HG03097 (cell line): ENCODE results near the gene MECR.
"Not testable (repeated sequence)": the region's sequence is repeated elsewhere in the genome, so short reads cannot be mapped to it uniquely, and the experiment has no call there.

ENCODE experiments used
- ATAC-seq: cut with Tn5 transposase; IDR thresholded peaks from one replicate; pipeline ENCODE4 v1.9.1; 2021; ENCODE audit not compliant: unreplicated experiment, low FRiP score

MECR gene

DNA sequence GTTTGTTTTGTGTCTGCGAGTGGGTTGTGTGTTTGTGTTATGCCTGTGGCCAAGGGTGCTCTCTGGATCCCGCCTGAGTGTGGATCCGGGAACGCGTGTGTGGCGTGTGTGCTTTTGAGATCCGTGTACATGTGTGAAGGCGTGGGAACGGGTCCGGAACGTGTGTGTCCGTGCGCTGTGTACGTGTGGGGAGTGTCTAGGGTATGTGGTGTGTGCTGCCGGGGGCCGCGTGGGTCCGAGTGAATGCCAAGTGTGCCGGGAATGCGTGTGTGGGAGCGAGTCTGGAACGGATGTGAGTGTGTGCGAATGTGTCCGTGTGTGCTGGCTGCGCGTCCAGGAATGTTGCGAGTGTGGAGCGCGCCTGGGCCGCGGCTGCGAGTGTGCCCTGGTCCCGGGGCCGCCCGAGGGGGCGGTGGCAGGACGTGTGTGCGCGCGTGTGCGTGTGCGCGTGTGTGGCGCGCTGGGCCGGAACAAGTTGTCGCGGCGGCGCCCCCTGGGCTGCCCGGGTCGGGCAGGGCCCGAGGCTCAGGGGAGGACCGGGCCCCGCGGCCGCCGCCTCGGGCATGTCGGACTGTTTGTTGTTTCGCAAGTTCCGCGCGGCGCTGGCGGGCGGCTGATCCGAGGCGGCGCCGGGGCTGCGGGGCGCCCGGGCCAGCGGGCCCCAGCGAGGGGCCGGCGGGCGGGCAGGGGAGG, 6.5 kb upstream of the MECR start:
- ATAC-seq, result no peak

DNA sequence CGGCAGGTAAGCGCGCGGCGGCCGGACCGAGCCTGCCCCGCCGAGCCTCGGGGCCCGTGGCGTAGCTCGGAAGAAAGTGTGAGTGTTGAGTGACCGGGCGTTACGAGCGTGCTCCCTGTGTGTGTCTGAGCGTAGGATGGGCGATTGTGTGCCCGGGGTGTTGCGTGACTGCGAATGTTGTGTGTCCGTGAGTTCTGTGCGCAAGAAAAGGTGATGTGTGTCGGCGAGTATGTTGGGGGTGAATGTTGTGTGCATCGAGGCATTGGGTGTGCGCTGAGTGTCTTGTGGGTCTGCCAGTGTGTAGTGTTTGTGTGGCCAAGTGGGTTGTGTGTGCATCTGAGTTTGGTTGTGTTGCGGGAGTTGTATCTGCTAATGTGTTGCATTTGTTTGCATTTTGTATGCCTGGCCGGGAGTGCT, 6.0 kb upstream of the MECR start:
- no peak for ATAC-seq

DNA sequence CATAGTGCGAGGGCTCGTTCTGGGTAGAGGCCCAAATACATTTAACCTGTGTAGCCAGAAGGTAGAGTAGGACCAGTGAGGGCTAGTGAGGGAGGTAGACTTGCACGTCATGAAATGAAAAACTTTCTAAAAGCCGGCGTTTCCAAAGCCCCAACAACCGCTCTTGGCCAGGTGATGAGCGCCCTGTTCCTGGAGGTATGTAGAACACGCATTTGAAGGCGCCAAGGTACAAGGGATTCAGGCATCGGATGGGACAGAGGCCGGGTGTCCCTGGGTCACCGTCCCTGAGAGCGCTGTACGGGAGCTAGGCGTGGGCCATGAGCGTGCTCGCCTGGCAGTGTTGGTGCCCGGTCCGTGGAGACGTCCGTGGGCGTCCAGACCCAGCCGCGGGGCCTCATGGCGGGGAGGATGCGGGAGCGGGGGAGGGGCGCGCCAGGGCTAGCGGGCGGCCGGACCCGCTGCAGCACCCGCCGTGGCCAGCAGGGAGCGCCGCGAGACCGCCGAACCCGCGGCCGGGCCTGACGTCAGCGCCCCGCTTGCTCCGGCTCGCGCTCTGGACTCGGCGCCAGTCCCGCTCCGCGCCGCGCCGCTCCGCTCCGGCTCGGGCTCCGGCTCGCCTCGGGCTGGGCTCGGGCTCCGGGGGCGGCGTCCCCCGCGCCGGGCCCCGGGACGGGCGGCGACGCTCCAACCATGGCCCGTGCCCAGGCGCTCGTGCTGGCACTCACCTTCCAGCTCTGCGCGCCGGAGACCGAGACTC, 5.4 kb upstream of the MECR start, which contains the start of gene PTPRU:
Gene PTPRU, plus strand, starts transcription at position 568 of the 757 bp plus-strand sequence. Its CDS starts 123 bp downstream, at position 691.
- peak; percentile 59 for ATAC-seq

DNA sequence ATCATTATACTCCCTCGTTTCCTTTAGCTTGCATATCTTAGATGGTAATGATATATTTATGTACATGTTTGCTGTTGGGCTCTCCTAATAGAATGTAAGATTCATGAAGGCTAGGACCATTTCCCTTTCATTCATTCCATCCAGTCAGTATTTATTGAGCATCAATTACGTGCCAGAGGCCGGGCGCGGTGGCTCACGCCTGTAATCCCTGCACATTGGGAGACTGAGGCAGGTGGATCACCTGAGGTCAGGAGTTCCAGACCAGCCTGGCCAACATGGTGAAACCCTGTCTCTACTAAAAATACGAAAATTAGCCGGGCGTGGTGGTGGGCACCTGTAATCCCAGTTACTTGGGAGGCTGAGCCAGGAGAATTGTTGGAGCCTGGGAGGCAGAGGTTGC, 4.1 kb upstream of the MECR start:
- ATAC-seq, result not testable (repeated sequence)

DNA sequence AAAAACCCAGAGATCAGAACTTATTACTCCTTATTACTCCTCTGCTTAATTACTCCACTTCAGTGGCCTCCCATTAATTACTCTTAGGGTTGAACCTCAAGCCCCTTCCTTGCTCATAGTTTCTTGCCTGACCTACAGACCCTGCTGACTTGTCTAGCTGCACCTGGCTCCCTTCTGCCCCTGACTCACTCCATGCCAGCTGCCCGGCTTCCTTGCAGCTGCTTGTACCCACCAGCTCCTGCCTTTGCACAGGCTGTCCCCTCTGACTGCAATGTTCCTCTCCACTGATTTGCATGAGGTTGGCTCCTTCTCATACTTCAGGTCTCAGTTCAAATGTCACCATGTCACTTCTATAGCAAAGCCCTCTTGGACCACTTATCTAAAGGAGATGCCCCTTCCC, 3.7 kb upstream of the MECR start:
- no peak for ATAC-seq

DNA sequence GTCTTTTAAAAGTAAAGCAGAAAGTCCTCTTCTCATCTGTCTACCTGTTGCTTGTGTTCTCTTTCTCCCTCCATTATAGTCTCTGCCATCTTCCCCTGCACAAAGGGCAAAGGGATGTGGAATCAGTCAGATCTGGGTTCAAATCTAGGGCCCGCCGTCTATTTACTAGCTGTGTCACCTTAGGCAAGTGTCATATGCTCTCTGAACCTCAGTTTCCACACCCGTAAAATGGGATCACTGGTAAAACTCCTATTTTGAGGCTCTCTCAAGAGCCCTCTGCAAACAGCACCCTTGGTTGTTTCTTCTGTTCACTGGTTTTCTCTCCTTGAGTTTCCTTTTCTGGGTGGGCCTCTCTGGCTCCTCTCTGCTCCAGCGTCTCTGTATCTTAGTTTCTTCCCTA, 3.0 kb upstream of the MECR start:
- no peak for ATAC-seq

DNA sequence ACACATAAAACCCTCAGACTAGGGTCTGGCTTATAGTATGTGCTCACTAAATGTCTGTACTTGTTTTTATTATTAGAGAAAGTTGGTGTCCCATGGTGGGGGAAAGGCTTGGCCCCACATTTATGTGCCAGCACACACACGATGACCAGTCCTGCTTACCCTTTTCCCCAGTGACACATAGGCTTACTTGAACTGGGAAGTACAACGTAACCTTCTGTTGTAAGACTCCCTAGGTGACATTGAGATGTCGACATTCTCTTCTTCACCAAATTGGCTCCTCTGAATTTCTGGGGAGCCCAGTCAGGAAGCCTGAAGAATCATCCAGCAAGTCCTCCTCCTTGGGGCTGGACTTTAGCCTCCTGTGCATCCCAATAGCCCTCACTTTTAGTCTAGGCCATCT, 1.7 kb upstream of the MECR start:
- no peak for ATAC-seq

DNA sequence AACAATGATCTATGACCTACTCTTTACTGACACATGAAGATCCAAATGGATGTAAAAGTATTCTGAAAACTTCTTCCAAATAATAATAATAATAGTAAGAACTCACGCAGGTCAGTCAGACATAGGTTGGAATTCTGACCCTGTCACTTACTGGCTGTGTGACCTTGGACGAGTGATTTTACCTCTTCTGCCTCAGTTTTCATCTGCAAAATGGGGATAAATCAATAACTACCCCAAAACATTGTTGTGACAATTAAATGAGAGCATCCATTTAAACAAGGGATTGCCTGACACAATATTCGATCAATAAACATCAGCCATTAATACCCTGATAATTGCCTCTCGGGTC, 556 bp downstream of the MECR start:
- ATAC-seq, result no peak

DNA sequence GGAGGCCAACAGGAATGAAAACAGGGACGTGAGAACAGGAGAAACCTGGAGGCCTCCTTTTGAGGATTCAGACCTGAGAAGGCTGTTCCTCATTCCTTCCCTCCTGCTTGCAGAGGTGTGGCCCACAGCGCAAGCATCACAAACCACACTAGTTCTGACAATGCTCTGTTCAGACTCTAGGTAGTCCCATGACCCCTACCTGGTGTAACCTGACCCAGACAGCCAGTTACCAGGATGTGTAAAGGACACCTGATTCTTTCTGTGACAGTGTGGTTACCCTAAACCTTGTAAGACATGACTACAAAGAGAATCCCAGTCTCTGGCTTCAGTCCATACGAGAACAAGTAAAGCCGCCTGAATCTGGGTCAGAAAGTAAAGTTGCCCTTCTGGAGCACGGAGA, 3.2 kb downstream of the MECR start:
- no peak for ATAC-seq

DNA sequence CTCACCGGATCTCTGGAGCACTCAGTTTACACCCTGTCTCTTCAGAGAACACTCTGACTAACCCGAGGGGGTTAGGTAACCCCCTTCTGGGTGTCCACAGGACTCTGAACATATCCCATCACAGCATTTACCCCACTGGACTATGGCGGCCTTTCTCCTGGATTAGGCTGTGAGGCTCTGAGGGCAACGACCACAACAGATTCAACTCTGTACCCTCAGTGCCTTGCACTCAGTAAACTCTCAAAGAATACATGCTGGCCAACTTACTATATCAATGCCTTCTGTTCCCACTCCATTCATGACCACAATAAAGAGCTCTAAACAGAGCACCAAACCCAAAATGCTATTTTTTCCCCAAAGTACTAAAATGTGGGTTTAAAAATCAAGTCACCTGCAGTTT, 5.4 kb downstream of the MECR start:
- ATAC-seq, result no peak

DNA sequence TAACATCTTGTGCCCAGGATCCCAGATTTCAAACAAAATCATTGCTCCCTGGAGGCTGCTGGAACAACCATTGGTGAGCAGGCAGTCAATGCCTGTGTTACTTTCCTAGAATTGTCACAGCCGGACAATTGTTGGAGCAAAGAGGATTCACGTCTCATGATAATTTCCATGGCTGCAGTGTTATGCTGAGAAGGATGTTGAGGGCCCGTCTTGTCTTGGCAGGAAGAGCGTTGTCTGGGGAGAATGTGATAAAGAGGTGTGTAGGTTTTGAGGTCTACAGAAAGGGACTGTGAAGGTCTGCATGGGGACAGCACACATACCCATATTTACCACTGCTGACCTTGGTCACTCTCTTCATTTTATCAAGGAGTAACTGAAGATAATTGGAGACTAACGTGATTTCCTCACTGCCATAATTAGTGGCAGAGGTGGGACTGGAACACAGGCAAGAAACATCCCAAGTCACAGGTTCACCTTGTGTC, 6.3 kb downstream of the MECR start:
- no peak for ATAC-seq

DNA sequence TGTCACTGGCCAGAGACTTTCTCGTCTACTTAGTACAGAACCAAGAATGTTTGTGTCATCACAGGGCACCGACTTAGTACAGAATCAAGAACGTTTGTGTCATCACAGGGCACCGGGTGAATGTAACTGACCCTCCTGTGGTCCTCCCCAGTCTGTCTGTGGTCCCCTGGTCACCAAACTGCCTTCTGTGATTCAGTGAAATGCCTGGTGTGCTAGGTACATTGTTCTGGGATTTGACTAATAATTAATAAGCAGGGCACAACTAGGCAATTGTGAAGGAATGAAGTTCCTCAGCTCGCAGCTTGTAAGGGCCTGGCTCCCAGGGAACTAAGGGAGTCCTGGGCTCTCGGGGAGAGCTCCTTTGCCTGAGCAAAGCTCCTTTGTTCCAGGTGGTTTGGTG, 7.2 kb downstream of the MECR start:
- ATAC-seq, result no peak

DNA sequence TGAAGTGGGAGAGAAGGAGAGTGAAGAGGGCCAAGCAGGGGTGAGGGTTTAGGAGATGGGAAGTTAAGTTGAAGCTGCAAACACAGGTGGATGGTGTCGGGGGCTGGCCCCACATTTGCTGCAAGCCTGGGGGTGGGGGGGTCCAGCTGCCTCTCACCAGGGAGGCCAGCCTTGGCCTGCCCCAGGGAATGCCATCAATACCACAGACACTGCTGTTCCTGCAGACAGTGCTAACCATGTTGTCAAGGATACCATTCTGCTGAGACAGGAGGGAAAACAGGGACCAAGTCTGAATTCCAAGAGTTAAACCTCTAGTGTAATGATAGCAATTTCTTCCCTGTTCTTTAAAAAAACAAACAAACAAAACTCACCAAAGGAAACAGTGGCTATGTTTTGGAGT, 8.0 kb downstream of the MECR start:
- ATAC-seq, result no peak

DNA sequence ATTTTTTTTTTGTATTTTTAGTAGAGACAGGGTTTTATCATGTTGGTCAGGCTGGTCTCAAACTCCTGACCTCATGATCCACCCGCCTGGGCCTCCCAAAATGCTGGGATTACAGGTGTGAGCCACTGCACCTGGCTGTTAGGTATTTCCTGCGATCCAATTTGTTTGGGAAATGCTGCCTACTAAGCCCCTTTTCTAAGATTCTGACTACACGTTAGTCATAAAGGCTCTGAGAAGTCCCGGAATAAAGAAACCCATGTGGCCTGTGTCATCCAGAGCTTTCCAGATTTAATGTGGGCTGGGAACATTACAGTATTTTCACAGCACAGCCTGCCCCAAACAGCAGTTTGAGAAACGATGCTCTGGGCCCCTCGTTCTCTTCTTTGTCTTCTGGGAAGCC, 8.5 kb downstream of the MECR start:
- ATAC-seq, result not testable (repeated sequence)

DNA sequence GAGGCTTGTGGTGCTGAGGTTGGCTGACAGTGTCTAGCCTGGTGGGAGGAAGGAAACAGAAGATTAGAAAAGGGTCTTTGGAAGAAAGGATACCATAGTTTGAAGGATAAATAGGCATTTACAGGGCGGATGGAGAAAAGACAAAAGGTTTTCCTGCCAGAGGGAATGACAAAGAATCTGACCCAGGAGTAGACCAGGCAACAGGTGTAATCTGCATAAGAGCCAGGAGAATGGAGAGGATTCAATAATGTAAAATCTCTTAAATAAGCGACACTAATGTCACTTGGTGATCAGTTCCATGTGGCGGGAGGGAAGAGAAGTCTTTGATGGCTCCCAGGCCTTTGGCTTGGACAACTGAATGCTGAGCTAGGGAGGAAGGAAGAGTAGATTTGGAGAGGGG, 9.4 kb downstream of the MECR start:
- ATAC-seq, result no peak

DNA sequence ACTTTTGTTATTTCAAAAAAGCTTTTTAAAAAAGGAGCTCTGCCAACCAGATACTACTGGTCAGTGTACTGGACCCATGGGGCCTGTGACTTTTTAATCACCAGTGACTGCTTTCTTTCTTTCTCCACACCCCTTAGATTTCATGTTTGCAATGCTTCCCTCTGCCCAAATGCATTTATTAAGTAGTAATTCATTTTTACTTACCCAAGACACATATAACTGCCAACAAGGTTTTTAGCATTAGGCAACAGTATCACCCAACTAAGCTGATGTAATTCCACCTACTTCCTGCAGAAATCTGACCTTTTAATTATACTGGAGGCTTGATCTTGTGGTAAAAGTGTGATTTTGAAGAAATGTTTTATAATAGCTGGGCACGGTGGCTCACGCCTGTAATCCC, 12.5 kb downstream of the MECR start:
- no peak for ATAC-seq

DNA sequence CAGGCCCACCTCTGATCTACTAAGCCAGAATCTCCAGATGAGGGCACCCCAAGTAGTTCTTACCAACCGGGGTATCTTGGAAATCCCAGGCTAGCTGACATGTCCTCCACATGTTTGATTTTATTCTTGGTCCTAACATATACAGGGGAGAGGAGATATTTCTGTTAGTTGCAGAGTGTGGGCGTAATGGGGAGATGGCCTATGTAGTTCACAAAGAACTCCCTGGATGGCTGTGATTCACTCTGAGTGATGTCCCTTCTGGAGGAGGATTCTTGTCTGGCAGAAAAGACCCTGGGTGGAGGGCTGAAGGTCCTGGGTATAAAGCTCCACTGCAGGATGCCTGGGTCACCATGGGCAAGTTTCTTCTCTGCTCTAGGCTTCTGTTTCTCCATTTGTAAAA, 13.1 kb downstream of the MECR start:
- no peak for ATAC-seq

DNA sequence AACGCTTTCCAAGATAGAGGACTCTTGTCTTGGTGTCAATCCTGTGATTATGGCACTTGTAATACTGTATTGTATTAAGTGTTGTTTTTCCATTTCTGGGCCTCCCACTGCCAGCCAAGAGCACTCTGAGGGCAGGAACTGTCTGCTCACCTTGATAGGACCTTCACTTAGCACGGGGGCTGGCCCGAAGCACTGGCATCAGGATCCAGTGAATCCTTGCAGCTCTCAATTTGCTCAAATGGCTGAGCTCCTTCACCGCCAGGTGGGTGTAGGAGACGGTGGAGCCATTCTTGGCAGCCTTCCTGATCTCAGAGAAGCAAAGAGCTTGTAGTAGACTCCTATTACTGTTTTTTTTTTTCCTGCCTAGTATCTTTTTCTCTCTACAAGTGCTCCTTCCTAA, 17.7 kb downstream of the MECR start:
- ATAC-seq, result no peak

DNA sequence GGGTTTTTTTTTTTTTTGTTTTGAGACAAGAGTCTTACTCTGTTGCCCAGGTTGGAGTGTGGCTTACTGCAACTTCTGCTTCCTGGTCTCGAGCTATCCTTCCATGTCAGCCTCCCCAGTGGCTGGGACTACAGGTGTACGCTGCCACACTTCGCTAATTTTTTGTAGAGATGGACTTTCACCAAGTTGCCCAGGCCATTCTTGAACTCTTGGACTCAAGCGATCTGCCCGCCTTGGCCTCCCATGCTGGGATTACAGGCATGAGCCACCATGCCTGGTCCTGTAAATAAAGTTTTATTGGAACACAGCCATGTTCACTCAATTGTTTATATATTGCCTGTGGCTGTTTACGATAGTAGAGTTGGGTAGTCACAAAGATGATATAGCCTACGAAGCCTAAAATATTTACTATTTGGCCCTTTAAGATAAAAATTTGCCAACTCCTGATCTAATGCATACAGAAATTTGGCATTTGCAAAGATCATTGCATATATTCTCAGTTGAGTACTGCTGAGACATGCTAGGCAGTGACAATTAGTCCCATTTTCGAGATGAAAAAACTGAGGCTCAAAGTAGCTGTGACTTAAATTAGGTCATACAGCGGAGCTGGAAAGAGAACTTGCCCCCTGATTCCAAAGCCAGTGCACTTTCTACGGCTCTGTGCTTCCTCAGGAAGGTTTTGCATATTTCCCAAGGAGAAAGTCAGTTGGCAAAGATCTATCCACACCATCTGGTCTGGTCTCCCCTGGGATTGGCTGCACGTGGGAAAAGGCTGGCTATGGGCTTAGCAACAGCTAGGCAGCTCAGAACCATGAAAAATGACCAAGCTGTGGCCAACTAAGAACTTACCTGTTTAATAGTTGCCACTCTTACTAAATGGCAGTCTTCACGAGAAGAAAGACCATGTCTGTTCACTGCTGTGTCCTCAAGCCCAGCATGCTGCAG, 19.4 kb downstream of the MECR start:
- ATAC-seq, result no peak

DNA sequence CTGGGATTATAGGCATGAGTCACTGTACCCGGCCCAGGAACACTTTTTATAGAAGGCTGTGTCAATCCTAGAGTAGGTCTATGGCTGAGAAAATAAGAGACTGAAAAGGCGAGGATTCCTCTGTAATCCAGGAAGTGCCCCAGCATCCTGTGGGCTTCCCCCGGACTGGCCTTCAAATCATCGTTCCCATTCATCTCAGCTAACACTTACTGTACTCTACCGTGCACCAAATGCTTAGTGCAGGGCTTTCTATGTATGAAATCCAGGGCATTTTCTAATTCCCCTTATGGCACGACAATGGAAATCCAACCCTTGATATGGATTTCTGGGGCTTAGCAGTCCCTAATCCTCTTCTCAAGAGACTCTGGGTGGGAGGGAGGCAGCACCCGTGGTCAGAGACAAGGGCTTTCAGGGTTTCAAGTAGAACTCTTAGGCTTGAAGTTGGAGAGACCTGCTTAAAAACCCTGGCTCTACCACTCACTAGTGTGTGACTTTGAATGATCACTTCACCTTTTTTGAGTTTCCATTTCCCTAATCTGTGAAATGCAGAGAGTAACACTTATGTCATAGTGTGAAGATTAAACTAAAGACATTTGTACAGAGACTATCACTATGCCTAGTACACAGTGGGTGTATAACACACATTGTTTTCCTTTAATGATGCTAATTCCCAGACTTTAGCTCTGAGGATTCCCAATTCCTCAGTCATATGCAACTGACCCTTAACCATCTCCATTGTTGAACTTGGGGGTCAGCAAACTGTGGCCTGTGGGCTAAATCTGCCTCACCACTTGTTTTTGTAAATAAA, 20.3 kb downstream of the MECR start:
- ATAC-seq, result no peak
